ENCODE data around the gene PCDHGA10.
A peak's percentile ranks its signal among the peaks of the same experiment; 100 is the strongest.
"Not testable (repeated sequence)": the region's sequence is repeated elsewhere in the genome, so short reads cannot be mapped to it uniquely, and the experiment has no call there.

Gene PCDHGA10

DNA sequence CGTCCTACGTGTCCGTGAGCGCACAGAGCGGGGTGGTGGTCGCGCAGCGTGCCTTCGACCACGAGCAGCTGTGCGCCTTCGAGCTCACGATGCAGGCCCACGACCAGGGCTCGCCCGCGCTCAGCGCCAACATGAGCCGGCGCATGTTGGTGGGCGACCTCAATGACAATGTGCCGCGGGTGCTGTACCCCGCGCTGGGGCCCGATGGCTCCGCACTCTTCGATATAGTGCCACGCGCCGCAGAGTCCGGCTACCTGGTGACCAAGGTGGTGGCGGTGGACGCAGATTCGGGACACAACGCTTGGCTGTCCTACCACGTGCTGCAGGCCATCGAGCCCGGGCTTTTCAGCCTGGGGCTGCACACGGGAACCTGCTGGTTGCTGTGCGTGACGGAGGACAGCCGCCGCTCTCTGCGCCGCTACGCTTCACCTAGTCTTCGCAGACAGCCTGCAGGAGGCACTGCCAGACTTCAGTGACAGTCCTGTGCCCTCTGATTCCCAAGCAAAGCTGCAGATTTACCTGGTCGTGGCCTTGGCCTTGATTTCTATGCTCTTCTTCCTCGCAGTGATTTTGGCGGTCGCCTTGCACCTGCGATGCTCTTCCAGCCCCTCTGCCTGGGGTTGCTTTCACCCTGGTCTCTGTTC is 15.1 kb downstream of the PCDHGA10 start:
- no peak for DNase-seq (ENCODE audit: low spot score)
- TF ChIP-seq, protein P1, sequence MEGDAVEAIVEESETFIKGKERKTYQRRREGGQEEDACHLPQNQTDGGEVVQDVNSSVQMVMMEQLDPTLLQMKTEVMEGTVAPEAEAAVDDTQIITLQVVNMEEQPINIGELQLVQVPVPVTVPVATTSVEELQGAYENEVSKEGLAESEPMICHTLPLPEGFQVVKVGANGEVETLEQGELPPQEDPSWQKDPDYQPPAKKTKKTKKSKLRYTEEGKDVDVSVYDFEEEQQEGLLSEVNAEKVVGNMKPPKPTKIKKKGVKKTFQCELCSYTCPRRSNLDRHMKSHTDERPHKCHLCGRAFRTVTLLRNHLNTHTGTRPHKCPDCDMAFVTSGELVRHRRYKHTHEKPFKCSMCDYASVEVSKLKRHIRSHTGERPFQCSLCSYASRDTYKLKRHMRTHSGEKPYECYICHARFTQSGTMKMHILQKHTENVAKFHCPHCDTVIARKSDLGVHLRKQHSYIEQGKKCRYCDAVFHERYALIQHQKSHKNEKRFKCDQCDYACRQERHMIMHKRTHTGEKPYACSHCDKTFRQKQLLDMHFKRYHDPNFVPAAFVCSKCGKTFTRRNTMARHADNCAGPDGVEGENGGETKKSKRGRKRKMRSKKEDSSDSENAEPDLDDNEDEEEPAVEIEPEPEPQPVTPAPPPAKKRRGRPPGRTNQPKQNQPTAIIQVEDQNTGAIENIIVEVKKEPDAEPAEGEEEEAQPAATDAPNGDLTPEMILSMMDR (conservative IDR thresholded peaks at IDR 0.05; ENCODE audit: low read depth): no peak
- H3K27ac ChIP-seq: no peak overlapping the region
- CTCF ChIA-PET: interaction anchor here (0.5 to 0.8 kb wide), 3 partner anchors 10 to 80 kb away, joined by 3 to 5 read pairs (median 4); partner anchors contain the start of gene PCDHGB7
- POLR2A ChIA-PET (ENCODE audit: low non-redundant PET): no interaction called here

DNA sequence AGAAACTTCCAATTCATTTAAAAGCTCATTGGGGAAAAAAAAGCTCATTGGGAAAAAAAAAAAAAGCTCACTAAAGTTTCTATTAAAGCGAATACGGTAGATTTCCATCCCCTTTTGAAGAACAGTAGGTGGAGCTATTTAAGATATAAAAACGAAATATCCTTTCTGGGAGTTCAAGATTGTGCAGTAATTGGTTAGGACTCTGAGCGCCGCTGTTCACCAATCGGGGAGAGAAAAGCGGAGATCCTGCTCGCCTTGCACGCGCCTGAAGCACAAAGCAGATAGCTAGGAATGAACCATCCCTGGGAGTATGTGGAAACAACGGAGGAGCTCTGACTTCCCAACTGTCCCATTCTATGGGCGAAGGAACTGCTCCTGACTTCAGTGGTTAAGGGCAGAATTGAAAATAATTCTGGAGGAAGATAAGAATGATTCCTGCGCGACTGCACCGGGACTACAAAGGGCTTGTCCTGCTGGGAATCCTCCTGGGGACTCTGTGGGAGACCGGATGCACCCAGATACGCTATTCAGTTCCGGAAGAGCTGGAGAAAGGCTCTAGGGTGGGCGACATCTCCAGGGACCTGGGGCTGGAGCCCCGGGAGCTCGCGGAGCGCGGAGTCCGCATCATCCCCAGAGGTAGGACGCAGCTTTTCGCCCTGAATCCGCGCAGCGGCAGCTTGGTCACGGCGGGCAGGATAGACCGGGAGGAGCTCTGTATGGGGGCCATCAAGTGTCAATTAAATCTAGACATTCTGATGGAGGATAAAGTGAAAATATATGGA is 17.7 kb downstream of the PCDHGA10 start, which contains the start of gene PCDHGA12:
PCDHGA12 (plus strand) TSS at position 176 of the 782 bp plus-strand sequence; CDS start at position 429, 253 bp downstream.
- no peak within 1 kb of the TSS for H3K27ac ChIP-seq
- TF ChIP-seq, protein P1 (conservative IDR thresholded peaks at IDR 0.05; ENCODE audit: low read depth): no peak
- ChIA-PET CTCF (interaction anchor here (0.6 to 1.5 kb wide), 9 partner anchors 90 to 337 kb away, joined by 3 to 8 read pairs (median 4); partner anchors contain the start of gene PCDHB11), POLR2A (ENCODE audit: low non-redundant PET) (no interaction called here)
- peak; percentile 60 for DNase-seq (ENCODE audit: low spot score)

DNA sequence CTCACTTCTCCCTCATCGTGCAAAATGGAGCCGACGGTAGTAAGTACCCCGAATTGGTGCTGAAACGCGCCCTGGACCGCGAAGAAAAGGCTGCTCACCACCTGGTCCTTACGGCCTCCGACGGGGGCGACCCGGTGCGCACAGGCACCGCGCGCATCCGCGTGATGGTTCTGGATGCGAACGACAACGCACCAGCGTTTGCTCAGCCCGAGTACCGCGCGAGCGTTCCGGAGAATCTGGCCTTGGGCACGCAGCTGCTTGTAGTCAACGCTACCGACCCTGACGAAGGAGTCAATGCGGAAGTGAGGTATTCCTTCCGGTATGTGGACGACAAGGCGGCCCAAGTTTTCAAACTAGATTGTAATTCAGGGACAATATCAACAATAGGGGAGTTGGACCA is 18.5 kb downstream of the PCDHGA10 start:
- POLR2A ChIA-PET (ENCODE audit: low non-redundant PET): no interaction called here
- CTCF ChIA-PET: interaction anchor here (0.5 to 1.5 kb wide), 3 partner anchors 42 to 133 kb away, joined by 4 to 7 read pairs (median 4); no protein-coding TSS in a partner anchor
- no peak for DNase-seq (ENCODE audit: low spot score)
- H3K27ac ChIP-seq: no peak overlapping the region
- TF ChIP-seq, protein P1 (conservative IDR thresholded peaks at IDR 0.05; ENCODE audit: low read depth): no peak

DNA sequence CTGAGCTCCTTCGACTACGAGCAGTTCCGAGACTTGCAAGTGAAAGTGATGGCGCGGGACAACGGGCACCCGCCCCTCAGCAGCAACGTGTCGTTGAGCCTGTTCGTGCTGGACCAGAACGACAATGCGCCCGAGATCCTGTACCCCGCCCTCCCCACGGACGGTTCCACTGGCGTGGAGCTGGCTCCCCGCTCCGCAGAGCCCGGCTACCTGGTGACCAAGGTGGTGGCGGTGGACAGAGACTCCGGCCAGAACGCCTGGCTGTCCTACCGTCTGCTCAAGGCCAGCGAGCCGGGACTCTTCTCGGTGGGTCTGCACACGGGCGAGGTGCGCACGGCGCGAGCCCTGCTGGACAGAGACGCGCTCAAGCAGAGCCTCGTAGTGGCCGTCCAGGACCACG is 19.5 kb downstream of the PCDHGA10 start:
- CTCF ChIA-PET: interaction anchor here (0.6 kb wide), 1 partner anchor 125 kb away, joined by 3 read pairs; no protein-coding TSS in a partner anchor
- DNase-seq (ENCODE audit: low spot score); POLR2A ChIA-PET (ENCODE audit: low non-redundant PET); H3K27ac ChIP-seq: not testable (repeated sequence)

DNA sequence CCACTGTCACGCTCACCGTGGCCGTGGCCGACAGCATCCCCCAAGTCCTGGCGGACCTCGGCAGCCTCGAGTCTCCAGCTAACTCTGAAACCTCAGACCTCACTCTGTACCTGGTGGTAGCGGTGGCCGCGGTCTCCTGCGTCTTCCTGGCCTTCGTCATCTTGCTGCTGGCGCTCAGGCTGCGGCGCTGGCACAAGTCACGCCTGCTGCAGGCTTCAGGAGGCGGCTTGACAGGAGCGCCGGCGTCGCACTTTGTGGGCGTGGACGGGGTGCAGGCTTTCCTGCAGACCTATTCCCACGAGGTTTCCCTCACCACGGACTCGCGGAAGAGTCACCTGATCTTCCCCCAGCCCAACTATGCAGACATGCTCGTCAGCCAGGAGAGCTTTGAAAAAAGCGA is 19.9 kb downstream of the PCDHGA10 start:
- CTCF ChIA-PET: interaction anchor here (0.6 kb wide), 2 partner anchors 11 to 125 kb away, joined by 3 read pairs; no protein-coding TSS in a partner anchor
- H3K27ac ChIP-seq; DNase-seq (ENCODE audit: low spot score); POLR2A ChIA-PET (ENCODE audit: low non-redundant PET): not testable (repeated sequence)

DNA sequence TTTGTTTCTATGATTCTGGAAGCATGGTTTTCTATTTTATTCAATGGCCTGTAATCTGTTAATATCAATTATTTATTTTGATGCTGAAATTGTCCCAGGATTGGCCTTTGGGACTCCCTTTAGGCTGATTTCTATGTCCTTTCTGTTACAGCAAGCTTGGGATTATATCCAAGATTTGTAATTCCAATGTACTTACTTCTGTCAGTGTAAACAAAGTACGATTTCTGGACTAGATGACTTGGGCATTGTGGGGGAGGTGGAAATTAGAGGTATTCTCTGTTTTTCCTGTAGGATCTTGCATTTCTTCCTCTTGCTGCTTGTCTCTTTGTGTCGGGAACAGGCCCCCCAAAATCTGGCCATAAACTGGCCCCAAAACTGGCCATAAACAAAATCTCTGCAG is 21.2 kb downstream of the PCDHGA10 start:
- POLR2A ChIA-PET (ENCODE audit: low non-redundant PET): no interaction called here

DNA sequence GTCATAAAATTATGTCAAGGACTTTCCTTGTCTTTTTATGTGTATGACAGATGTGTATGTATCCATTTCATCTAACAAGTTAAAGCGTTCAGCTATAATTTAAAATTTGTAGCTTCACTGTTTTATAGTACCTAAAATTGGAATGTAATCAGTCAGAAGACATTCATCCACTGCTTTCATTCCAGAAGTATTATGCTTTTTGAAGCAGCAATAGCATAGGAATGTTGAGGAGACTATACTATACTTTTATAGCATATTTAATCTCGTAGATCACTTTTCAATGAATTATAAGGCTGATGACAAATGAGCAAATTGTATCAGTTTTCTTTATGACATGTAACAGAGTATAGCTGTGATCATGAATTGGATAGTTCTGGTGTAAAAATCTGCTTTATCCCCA is 24.4 kb downstream of the PCDHGA10 start:
- TF ChIP-seq, protein P1 (conservative IDR thresholded peaks at IDR 0.05; ENCODE audit: low read depth): no peak
- ChIA-PET POLR2A (ENCODE audit: low non-redundant PET) (no interaction called here), CTCF (no interaction called here)
- no peak for DNase-seq (ENCODE audit: low spot score)
- H3K27ac ChIP-seq: no peak overlapping the region

More for the DNA sequence above, 21.2 kb downstream of the PCDHGA10 start:
- DNase-seq (ENCODE audit: low spot score): no peak
- no peak overlapping the region for H3K27ac ChIP-seq
- CTCF ChIA-PET: no interaction called here
- TF ChIP-seq, protein P1 (conservative IDR thresholded peaks at IDR 0.05; ENCODE audit: low read depth): no peak
